Small intestine (tissue), 7 donors: ENCODE measurements around the gene MOSPD3. TPM values are rescaled to one million over a fixed set of nuclear protein-coding genes. Genes with fewer than 3 reads are reported as not detected.
A peak's percentile ranks its signal among the peaks of the same experiment; 100 is the strongest.
"Not testable (repeated sequence)": the region's sequence is repeated elsewhere in the genome, so short reads cannot be mapped to it uniquely, and the experiment has no call there.

ENCODE experiments used
- DNase-seq, 2 donors: peaks; one replicate each; pipeline versions ENCODE4 v3.0.0 to v3.0.0-alpha.2; 2013
- FAIRE-seq: peaks from 2 replicates; lab custom pipeline; 2012; peaks lifted over from hg19 to GRCh38; lab: Jason Lieb, UNC
- H3K27ac ChIP-seq, 3 donors: one replicate each; pipeline ENCODE4 v1.5.1; 2013; ENCODE audit warnings: low read length in 2 of 3, mild to moderate bottlenecking in 2 of 3, control low read depth in 1 of 3, inconsistent platforms in 1 of 3, low read depth in 1 of 3, moderate library complexity in 1 of 3
- H3K27me3 ChIP-seq, 3 donors: one replicate each; pipeline ENCODE4 v1.6.1; 2013; ENCODE audit warnings: low read length in 3 of 3, inconsistent platforms in 1 of 3; ENCODE audit not compliant: control insufficient read depth in 3 of 3, insufficient read depth in 3 of 3
- H3K36me3 ChIP-seq, 3 donors: one replicate each; pipeline ENCODE4 v1.6.1; 2013; ENCODE audit warnings: low read length in 3 of 3, inconsistent platforms in 1 of 3, low read depth in 1 of 3, mild to moderate bottlenecking in 1 of 3, moderate library complexity in 1 of 3; ENCODE audit not compliant: control insufficient read depth in 3 of 3, insufficient read depth in 2 of 3
- H3K4me1 ChIP-seq, 3 donors: one replicate each; pipeline ENCODE4 v1.6.1; 2013; ENCODE audit warnings: low read length in 2 of 3, inconsistent platforms in 1 of 3, low read depth in 1 of 3, mild to moderate bottlenecking in 1 of 3, moderate library complexity in 1 of 3; ENCODE audit not compliant: control insufficient read depth in 3 of 3, insufficient read depth in 2 of 3
- H3K4me3 ChIP-seq, 3 donors: one replicate each; pipeline ENCODE4 v1.5.1; 2013; ENCODE audit warnings: low read length in 3 of 3, control low read depth in 1 of 3, inconsistent platforms in 1 of 3, low read depth in 1 of 3, mild to moderate bottlenecking in 1 of 3, moderate library complexity in 1 of 3
- H3K9me3 ChIP-seq, 2 donors: one replicate each; pipeline ENCODE4 v1.6.1; 2013; ENCODE audit warnings: low read depth in 1 of 2, low read length in 1 of 2; ENCODE audit not compliant: control insufficient read depth in 2 of 2, insufficient read depth in 1 of 2
- WGBS, 3 donors: extraction: QIAGEN DNeasy Blood & Tissue Kit; methylation state at CpG; one replicate each; pipeline ENCODE4 v1.1.7; 2013; 5-methylcytosine and 5-hydroxymethylcytosine counted together
- polyA plus RNA-seq, 4 donors: library from polyadenylated mRNA; stranded (reverse) in 3 of 4; unstranded in 1 of 4; fragments of 200-250 nt in 3 of 4; fragments of 120-200 nt in 1 of 4; gene quantifications; one replicate each; pipeline versions ENCODE4 v1.2.1 to v1.2.3, GENCODE V29; 2013
- donor health status: healthy with polysubstance abuse.
- donor health status: control.
- donor health status: control.
- donor health status: Bipolar disorder and iron deficiency.
- donor health status: healthy.

The MOSPD3 gene
- polyA plus RNA-seq, 4 donors, result 8.4 to 14.9 (median 10.6) TPM

GRCh38 chr7:100649826-100650565, 37.7 kb downstream of the MOSPD3 start:
- H3K27ac ChIP-seq, result no peak overlapping the region
- H3K9me3 ChIP-seq, result no peaks in the 10 kb centered on the region
- WGBS, 3 donors, result 75 to 80% (median 76%) methylated on average over 15 of the region's 15 CpGs
- no peaks in the 10 kb centered on the region for H3K36me3 ChIP-seq
- H3K4me3 ChIP-seq, result no peak overlapping the region
- no peaks in the 10 kb centered on the region for H3K4me1 ChIP-seq
- FAIRE-seq (no peak), DNase-seq (no peak)
- H3K27me3 ChIP-seq, result peaks cover 0 to 23% (median 7%) of the 10 kb centered on the region in 3 donors

DNA sequence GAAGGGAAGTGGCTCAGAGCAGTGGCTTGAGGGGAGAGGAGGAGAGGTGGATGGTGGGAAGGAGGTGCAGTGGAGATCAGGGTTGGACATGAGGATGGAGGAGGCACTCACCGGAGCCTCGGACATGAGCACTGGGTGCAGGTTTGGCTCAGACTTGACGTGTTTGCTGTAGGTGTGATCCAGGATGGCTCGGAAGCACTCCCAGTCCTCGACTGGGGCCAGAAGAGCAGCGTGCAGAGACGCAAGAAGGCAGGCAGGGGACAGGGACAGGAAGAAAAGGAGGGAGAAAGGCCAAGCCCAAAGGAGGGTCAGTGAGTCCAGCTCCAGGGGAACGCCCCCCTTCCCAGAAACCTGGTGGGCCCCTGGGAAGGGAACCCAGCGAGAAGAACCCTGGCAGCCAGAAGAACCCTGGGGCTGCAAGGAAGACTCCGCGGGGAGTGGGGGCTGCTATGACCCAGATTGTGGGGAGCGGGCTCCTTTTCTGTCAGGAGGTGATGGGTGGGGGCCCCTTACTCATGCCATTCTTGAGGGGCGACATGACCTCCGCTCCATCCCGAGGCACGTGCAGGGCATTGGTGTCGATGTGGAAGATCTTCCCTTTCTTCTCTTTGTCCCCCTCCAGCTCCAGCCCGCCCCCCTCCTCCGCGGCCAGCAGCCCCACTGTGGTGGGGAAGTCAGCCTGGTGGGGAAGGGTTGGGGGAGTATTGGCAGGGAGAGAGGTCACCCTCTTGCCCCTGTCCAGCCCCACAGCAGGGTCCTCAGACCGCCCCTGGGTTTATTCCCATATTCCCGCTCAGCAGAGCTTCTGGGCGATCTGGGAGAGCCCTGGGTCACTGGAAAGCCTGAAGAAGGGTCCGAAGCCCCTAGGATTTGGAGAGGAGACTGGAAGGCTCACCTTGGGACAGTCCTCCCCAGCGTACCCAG, 42.8 kb downstream of the MOSPD3 start:
- Histone ChIP-seq H3K36me3 (no peaks in the 10 kb centered on the region), H3K27ac (no peak overlapping the region), H3K4me3 (no peak overlapping the region), H3K4me1 (no peaks in the 10 kb centered on the region), H3K9me3 (peaks cover 2 to 6% of the 10 kb centered on the region in 2 donors), H3K27me3 (peaks cover 0 to 44% (median 17%) of the 10 kb centered on the region in 3 donors)
- DNase-seq, result no peak
- FAIRE-seq, result no peak
- WGBS, 3 donors, result 50 to 64% (median 55%) methylated on average over 21 to 25 of the region's 25 CpGs

GRCh38 chr7:100655908-100656674, 43.8 kb downstream of the MOSPD3 start, which contains the start of gene ACTL6B:
ACTL6B (minus strand) TSS chr7:100656448; CDS start chr7:100656354, 94 bp downstream.
- WGBS, 3 donors, result 11 to 24% (median 19%) methylated on average over 43 to 63 of the region's 63 CpGs
- Histone ChIP-seq H3K36me3 (no peaks in the 10 kb centered on the region), H3K4me1 (no peaks in the 10 kb centered on the region), H3K9me3 (peaks cover 2 to 6% of the 10 kb centered on the region in 2 donors), H3K4me3 (no peak within 1 kb of the TSS), H3K27me3 (peaks cover 0 to 44% (median 17%) of the 10 kb centered on the region in 3 donors), H3K27ac (no peak within 1 kb of the TSS)
- FAIRE-seq (no peak), DNase-seq (peak; percentile 36 to 77)

DNA sequence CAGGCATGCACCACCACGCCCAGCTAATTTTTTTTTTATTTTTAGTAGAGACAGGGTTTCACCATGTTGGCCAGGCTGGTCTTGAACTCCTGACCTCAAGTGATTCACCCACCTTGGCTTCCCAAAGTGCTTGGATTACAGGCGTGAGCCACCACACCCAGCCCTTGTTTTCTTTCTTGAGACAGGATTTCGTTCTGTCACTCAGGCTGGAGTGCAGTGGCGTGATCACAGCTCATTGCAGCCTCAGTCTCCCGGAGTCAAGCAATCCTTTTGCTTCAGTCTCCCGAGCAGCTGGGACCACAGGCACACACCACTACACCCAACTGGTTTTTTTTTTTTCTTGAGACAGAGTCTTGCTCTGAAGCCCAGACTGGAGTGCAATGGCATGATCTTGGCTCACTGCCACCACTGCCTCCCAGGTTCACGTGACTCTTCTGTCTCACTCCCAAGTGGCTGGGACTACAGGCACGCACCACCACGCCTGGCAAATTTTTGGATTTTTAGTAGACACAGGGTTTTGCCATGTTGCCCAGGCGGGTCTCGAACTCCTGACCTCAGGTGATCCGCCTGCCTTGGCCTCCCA, 49.9 kb downstream of the MOSPD3 start:
- not testable (repeated sequence) for H3K36me3 ChIP-seq, H3K4me3 ChIP-seq, FAIRE-seq, DNase-seq, H3K9me3 ChIP-seq, H3K27ac ChIP-seq, H3K4me1 ChIP-seq
- H3K27me3 ChIP-seq, result peaks cover 0 to 11% (median 2%) of the 10 kb centered on the region in 3 donors
- 51 to 77% (median 60%) methylated on average over 12 of the region's 12 CpGs for WGBS, 3 donors

Other genes starting within 250 kb of the MOSPD3 start
- 1 to 10 TPM in 3 of 4 donors, under 1 TPM in 1; 0.81 to 5.0 (median 3.4) TPM for gene PILRA, start 239.1 kb upstream of the MOSPD3 start, polyA plus RNA-seq
- gene ZCWPW1, start 183.8 kb upstream of the MOSPD3 start, polyA plus RNA-seq, result 1 to 10 TPM; 1.3 to 6.5 (median 4.8) TPM
- 10 to 100 TPM; 26.8 to 41.1 (median 30.7) TPM for gene MEPCE, start 182.7 kb upstream of the MOSPD3 start, polyA plus RNA-seq
- gene PPP1R35, start 176.0 kb upstream of the MOSPD3 start, polyA plus RNA-seq, result 10 to 100 TPM; 27.1 to 62.8 (median 46.8) TPM
- 1 to 10 TPM in 1 of 4 donors, under 1 TPM in 2, not detected in 1; 0.43 to 1.2 (median 0.89) TPM for gene SPACDR, start 148.3 kb upstream of the MOSPD3 start, polyA plus RNA-seq
- 10 to 100 TPM; 31.7 to 57.9 (median 49.6) TPM for gene TSC22D4, start 133.3 kb upstream of the MOSPD3 start, polyA plus RNA-seq
- gene NYAP1, start 128.6 kb upstream of the MOSPD3 start, polyA plus RNA-seq, result 1 to 10 TPM in 2 of 4 donors, not detected in 2; 1.1 to 2.3 TPM
- gene AGFG2, start 73.3 kb upstream of the MOSPD3 start, polyA plus RNA-seq, result 10 to 100 TPM in 3 of 4 donors, 1 to 10 TPM in 1; 9.5 to 23.9 (median 16.4) TPM
- gene SAP25, start 38.6 kb upstream of the MOSPD3 start, polyA plus RNA-seq, result 10 to 100 TPM in 2 of 4 donors, 1 to 10 TPM in 2; 2.0 to 28.2 (median 12.9) TPM
- 100 to 1,000 TPM in 1 of 4 donors, 10 to 100 TPM in 3; 33.4 to 111 (median 55.1) TPM for gene LRCH4, start 26.4 kb upstream of the MOSPD3 start, polyA plus RNA-seq
- gene FBXO24, start 26.2 kb upstream of the MOSPD3 start, polyA plus RNA-seq, result 1 to 10 TPM in 1 of 4 donors, under 1 TPM in 1, not detected in 2; 0.55 to 1.1 TPM
- gene PCOLCE, start 10.2 kb upstream of the MOSPD3 start, polyA plus RNA-seq, result 10 to 100 TPM in 2 of 4 donors, 1 to 10 TPM in 2; 1.9 to 28.5 (median 9.7) TPM
- gene TFR2, start 29.0 kb downstream of the MOSPD3 start, polyA plus RNA-seq, result 1 to 10 TPM in 2 of 4 donors, not detected in 2; 1.2 to 1.3 TPM
- gene ACTL6B, start 43.9 kb downstream of the MOSPD3 start, polyA plus RNA-seq, result under 1 TPM in 2 of 4 donors, not detected in 2; 0.52 to 1.00 TPM
- gene GNB2, start 61.2 kb downstream of the MOSPD3 start, polyA plus RNA-seq, result 100 to 1,000 TPM; 179 to 214 (median 186) TPM
- 10 to 100 TPM; 15.7 to 49.1 (median 17.9) TPM for gene GIGYF1, start 81.7 kb downstream of the MOSPD3 start, polyA plus RNA-seq
- 10 to 100 TPM; 31.9 to 44.8 (median 40.9) TPM for gene POP7, start 93.6 kb downstream of the MOSPD3 start, polyA plus RNA-seq
- under 1 TPM in 2 of 4 donors, not detected in 2; 0.04 to 0.15 TPM for gene EPO, start 107.9 kb downstream of the MOSPD3 start, polyA plus RNA-seq
- gene ZAN, start 121.1 kb downstream of the MOSPD3 start, polyA plus RNA-seq, result under 1 TPM in 1 of 4 donors, not detected in 3; 0.03 TPM
- 10 to 100 TPM in 2 of 4 donors, 1 to 10 TPM in 2; 1.3 to 53.9 (median 20.0) TPM for gene EPHB4, start 215.0 kb downstream of the MOSPD3 start, polyA plus RNA-seq
- 10 to 100 TPM; 10.5 to 28.8 (median 19.5) TPM for gene SLC12A9, start 240.2 kb downstream of the MOSPD3 start, polyA plus RNA-seq